H9 (cell line): ENCODE results near the gene ZRANB1. TPM values are rescaled to one million over a fixed set of nuclear protein-coding genes. Genes with fewer than 3 reads are reported as not detected.

ENCODE experiments used
- DNase-seq: peaks from one replicate; pipeline ENCODE4 v3.0.0-alpha.2; 2017
- H2AFZ ChIP-seq: one replicate; pipeline ENCODE4 v1.6.1; 2013; ENCODE audit warnings: mild to moderate bottlenecking, low read length, control low read depth, moderate library complexity
- H2AK5ac ChIP-seq: 2 replicates; pipeline ENCODE4 v1.6.1; 2013; ENCODE audit warnings: low read length, control low read depth, mixed read lengths; ENCODE audit not compliant: insufficient read length
- H2BK120ac ChIP-seq: one replicate; pipeline ENCODE4 v1.6.1; 2013; ENCODE audit warnings: low read depth, mild to moderate bottlenecking, low read length, control low read depth, inconsistent platforms; ENCODE audit not compliant: poor library complexity, severe bottlenecking
- H2BK12ac ChIP-seq: 2 replicates; pipeline ENCODE4 v1.6.1; 2013; ENCODE audit warnings: low read length, control low read depth, mixed read lengths, low read depth; ENCODE audit not compliant: insufficient read length
- H2BK15ac ChIP-seq: 2 replicates; pipeline ENCODE4 v1.6.1; 2013; ENCODE audit warnings: low read depth, low read length, control low read depth
- H2BK20ac ChIP-seq: one replicate; pipeline ENCODE4 v1.6.1; 2013; ENCODE audit warnings: low read depth, mild to moderate bottlenecking, low read length, control low read depth, inconsistent platforms; ENCODE audit not compliant: poor library complexity, severe bottlenecking
- H2BK5ac ChIP-seq: 2 replicates; pipeline ENCODE4 v1.6.1; 2013; ENCODE audit warnings: low read length, control low read depth, mixed read lengths; ENCODE audit not compliant: insufficient read length
- H3K14ac ChIP-seq: 2 replicates; pipeline ENCODE4 v1.6.1; 2013; ENCODE audit warnings: low read length, control low read depth; ENCODE audit not compliant: insufficient read depth
- H3K18ac ChIP-seq: 2 replicates; pipeline ENCODE4 v1.6.1; 2013; ENCODE audit warnings: low read depth, mild to moderate bottlenecking, mixed read lengths, low read length, control low read depth; ENCODE audit not compliant: insufficient read length
- H3K23ac ChIP-seq: 2 replicates; pipeline ENCODE4 v1.6.1; 2013; ENCODE audit warnings: low read length, control low read depth, mixed read lengths, low read depth; ENCODE audit not compliant: insufficient read length
- H3K23me2 ChIP-seq: 2 replicates; pipeline ENCODE4 v1.6.1; 2013; ENCODE audit warnings: low read depth, mild to moderate bottlenecking, mixed read lengths, low read length, control low read depth; ENCODE audit not compliant: insufficient read length, poor library complexity, severe bottlenecking
- H3K27ac ChIP-seq: 2 replicates; pipeline ENCODE4 v1.5.1; 2013; ENCODE audit warnings: low read length, control low read depth, mixed read lengths, low read depth; ENCODE audit not compliant: insufficient read length
- H3K27me3 ChIP-seq: 2 replicates; pipeline ENCODE4 v1.6.1; 2013; ENCODE audit warnings: low read length, control low read depth, inconsistent platforms; ENCODE audit not compliant: insufficient read depth
- H3K4ac ChIP-seq: 2 replicates; pipeline ENCODE4 v1.6.1; 2013; ENCODE audit warnings: low read depth, mild to moderate bottlenecking, control low read depth, inconsistent platforms, low read length, moderate library complexity
- H3K4me1 ChIP-seq: 2 replicates; pipeline ENCODE4 v1.6.1; 2013; ENCODE audit warnings: low read length, control low read depth, inconsistent platforms; ENCODE audit not compliant: insufficient read depth
- H3K4me2 ChIP-seq: 2 replicates; pipeline ENCODE4 v1.6.1; 2013; ENCODE audit warnings: low read length, control low read depth, mixed read lengths; ENCODE audit not compliant: insufficient read length, insufficient read depth
- H3K56ac ChIP-seq: 2 replicates; pipeline ENCODE4 v1.6.1; 2013; ENCODE audit warnings: low read depth, mild to moderate bottlenecking, mixed read lengths, low read length, control low read depth; ENCODE audit not compliant: insufficient read length
- H3K79me1 ChIP-seq: 2 replicates; pipeline ENCODE4 v1.6.1; 2013; ENCODE audit warnings: low read depth, mild to moderate bottlenecking, moderate library complexity, low read length, control low read depth, inconsistent platforms; ENCODE audit not compliant: insufficient read depth, poor library complexity, severe bottlenecking
- H3K79me2 ChIP-seq: 2 replicates; pipeline ENCODE4 v1.6.1; 2013; ENCODE audit warnings: low read length, control low read depth, inconsistent platforms; ENCODE audit not compliant: insufficient read depth
- H3K9ac ChIP-seq: 2 replicates; pipeline ENCODE4 v1.6.1; 2013; ENCODE audit warnings: low read length, control low read depth, mixed read lengths; ENCODE audit not compliant: insufficient read length; ENCODE audit errors: extremely low read depth
- H3K9me3 ChIP-seq: one replicate; pipeline ENCODE4 v1.6.1; 2013; ENCODE audit warnings: low read depth, low read length, inconsistent platforms; ENCODE audit not compliant: control insufficient read depth
- H3T11ph ChIP-seq: one replicate; pipeline ENCODE4 v1.6.1; 2013; ENCODE audit warnings: mild to moderate bottlenecking, low read length, control low read depth, inconsistent platforms
- H4K20me1 ChIP-seq: one replicate; pipeline ENCODE4 v1.6.1; 2013; ENCODE audit not compliant: control insufficient read depth, insufficient read length, insufficient read depth
- H4K5ac ChIP-seq: 2 replicates; pipeline ENCODE4 v1.6.1; 2013; ENCODE audit warnings: low read depth, mild to moderate bottlenecking, mixed read lengths, low read length, control low read depth; ENCODE audit not compliant: insufficient read length
- H4K8ac ChIP-seq: replicated peaks from 2 replicates; pipeline ENCODE4 v1.6.1; 2013; ENCODE audit warnings: low read length, control low read depth, mixed read lengths, low read depth; ENCODE audit not compliant: insufficient read length
- H4K91ac ChIP-seq: 2 replicates; pipeline ENCODE4 v1.6.1; 2013; ENCODE audit warnings: low read depth, mild to moderate bottlenecking, moderate library complexity, mixed read lengths, low read length, control low read depth; ENCODE audit not compliant: insufficient read length
- H3K27ac Mint-ChIP-seq, 3 experiments: 2 replicates in 2 of 3; 3 replicates in 1 of 3; pipeline ENCODE4 v1.8.0; 2020 to 2021; ENCODE audit warnings: mixed read lengths in 3 of 3, mild to moderate bottlenecking in 1 of 3, moderate library complexity in 1 of 3
- H3K27me3 Mint-ChIP-seq: 2 replicates; pipeline ENCODE4 v1.8.0; 2021; ENCODE audit warnings: low read depth, mild to moderate bottlenecking, moderate library complexity, mixed read lengths
- H3K36me3 Mint-ChIP-seq, 3 experiments: 2 replicates in 2 of 3; 3 replicates in 1 of 3; pipeline ENCODE4 v1.8.0; 2020 to 2021; ENCODE audit warnings: low read depth in 3 of 3, mixed read lengths in 3 of 3; ENCODE audit not compliant: insufficient read depth in 1 of 3
- H3K4me1 Mint-ChIP-seq, 2 experiments: 2 replicates each; pipeline ENCODE4 v1.8.0; 2020; ENCODE audit warnings: mixed read lengths in 2 of 2
- H3K4me3 Mint-ChIP-seq, 2 experiments: 2 replicates in 1 of 2; 3 replicates in 1 of 2; pipeline ENCODE4 v1.8.0; 2020 to 2021; ENCODE audit warnings: mild to moderate bottlenecking in 2 of 2, mixed read lengths in 2 of 2, moderate library complexity in 1 of 2
- H3K9me3 Mint-ChIP-seq, 2 experiments: 2 replicates in 1 of 2; 3 replicates in 1 of 2; pipeline ENCODE4 v1.8.0; 2020; ENCODE audit warnings: mild to moderate bottlenecking in 2 of 2, mixed read lengths in 2 of 2, moderate library complexity in 1 of 2
- WGBS: extraction: QIAGEN DNeasy Blood & Tissue Kit; methylation state at CpG from one replicate; pipeline ENCODE4 v1.1.7; 2013; ENCODE audit warnings: missing lambda C conversion rate, low lambda C conversion rate, mixed read lengths; ENCODE audit not compliant: insufficient read length; ENCODE audit errors: extremely low coverage; 5-methylcytosine and 5-hydroxymethylcytosine counted together
- total RNA-seq: library from RNA; stranded (reverse); gene quantifications from 2 replicates; pipeline ENCODE4 v1.2.1, GENCODE V29; 2021
- TF ChIP-seq, protein P1 (sequence below): fragments of 200-600 bp; sonication (generic); conservative IDR thresholded peaks from 3 replicates; pipeline ENCODE4 v1.8.0; 2021; ENCODE audit warnings: antibody characterized with exemption, mild to moderate bottlenecking

ZRANB1 gene
- total RNA-seq, 1 experiment from 2014 or later: 17.4 TPM

DNA sequence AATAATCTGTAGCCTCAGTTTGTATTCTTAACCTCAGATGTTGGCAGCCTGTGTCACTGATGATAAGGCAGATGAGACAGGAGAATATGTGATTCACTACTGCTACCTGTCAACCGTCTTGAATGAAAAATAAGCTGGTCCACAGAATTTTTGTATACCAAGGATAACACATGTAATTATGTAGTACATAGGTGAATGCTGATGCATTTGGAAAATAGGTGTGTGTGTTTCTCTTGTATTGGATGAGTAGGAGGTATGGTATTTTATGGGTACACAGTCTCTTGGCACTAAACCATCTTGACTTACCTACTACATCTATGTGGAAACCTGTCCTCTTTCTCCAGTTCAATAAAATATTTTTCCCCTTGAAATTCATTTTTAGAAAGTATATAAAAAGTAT is 20.7 kb upstream of the ZRANB1 start:
- H3K9me3 Mint-ChIP-seq: peaks cover 0 to 4% of the 10 kb centered on the region in 2 experiments; a peak in 1 of 5 replicates
- Histone ChIP-seq H4K20me1 (no peaks in the 10 kb centered on the region), H3K14ac (no peak overlapping the region), H2AFZ (no peak overlapping the region), H3K9me3 (no peaks in the 10 kb centered on the region), H3K9ac (no peak overlapping the region), H3K79me2 (peaks cover 68% of the 10 kb centered on the region), H3K23ac (no peak overlapping the region), H4K5ac (no peak overlapping the region), H3K18ac (no peak overlapping the region), H3K27ac (no peak overlapping the region), H2BK120ac (no peak overlapping the region), H3K4me1 (no peaks in the 10 kb centered on the region; the same call in 1 of the 2 replicates), H4K8ac (no peak overlapping the region), H3K4me2 (no peak overlapping the region), H4K91ac (no peak overlapping the region), H3K56ac (no peak overlapping the region), H3K27me3 (no peaks in the 10 kb centered on the region), H3K79me1 (peaks cover 10% of the 10 kb centered on the region), H2BK5ac (no peak overlapping the region), H2BK12ac (no peak overlapping the region), H2BK20ac (no peak overlapping the region), H2BK15ac (no peak overlapping the region), H3K4ac (no peak overlapping the region), H2AK5ac (no peak overlapping the region), H3T11ph (no peak overlapping the region), H3K23me2 (peaks cover 8% of the 10 kb centered on the region)
- TF ChIP-seq, protein P1, sequence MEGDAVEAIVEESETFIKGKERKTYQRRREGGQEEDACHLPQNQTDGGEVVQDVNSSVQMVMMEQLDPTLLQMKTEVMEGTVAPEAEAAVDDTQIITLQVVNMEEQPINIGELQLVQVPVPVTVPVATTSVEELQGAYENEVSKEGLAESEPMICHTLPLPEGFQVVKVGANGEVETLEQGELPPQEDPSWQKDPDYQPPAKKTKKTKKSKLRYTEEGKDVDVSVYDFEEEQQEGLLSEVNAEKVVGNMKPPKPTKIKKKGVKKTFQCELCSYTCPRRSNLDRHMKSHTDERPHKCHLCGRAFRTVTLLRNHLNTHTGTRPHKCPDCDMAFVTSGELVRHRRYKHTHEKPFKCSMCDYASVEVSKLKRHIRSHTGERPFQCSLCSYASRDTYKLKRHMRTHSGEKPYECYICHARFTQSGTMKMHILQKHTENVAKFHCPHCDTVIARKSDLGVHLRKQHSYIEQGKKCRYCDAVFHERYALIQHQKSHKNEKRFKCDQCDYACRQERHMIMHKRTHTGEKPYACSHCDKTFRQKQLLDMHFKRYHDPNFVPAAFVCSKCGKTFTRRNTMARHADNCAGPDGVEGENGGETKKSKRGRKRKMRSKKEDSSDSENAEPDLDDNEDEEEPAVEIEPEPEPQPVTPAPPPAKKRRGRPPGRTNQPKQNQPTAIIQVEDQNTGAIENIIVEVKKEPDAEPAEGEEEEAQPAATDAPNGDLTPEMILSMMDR: no peak
- H3K27me3 Mint-ChIP-seq: no peaks in the 10 kb centered on the region
- H3K36me3 Mint-ChIP-seq: peaks cover 0 to 7% (median under 1%) of the 10 kb centered on the region in 3 experiments; a peak in 3 of 7 replicates
- no peak overlapping the region for H3K4me3 Mint-ChIP-seq
- no peak overlapping the region for H3K27ac Mint-ChIP-seq
- no peak for DNase-seq
- peaks cover 15 to 20% of the 10 kb centered on the region in 2 experiments for H3K4me1 Mint-ChIP-seq
- no CpG with 5 or more reads among the region's 1 CpG for WGBS
